Mucosa of stomach (tissue), 1 donor: ENCODE data around the gene ABCG1.

Source experiments
- H3K27me3 ChIP-seq: one replicate; pipeline ENCODE4 v1.7.0; 2013; ENCODE audit warnings: mild to moderate bottlenecking, low read length; ENCODE audit not compliant: control insufficient read depth, insufficient read depth
- H3K36me3 ChIP-seq: one replicate; pipeline ENCODE4 v1.7.0; 2013; ENCODE audit warnings: low read length; ENCODE audit not compliant: control insufficient read depth, insufficient read depth
- H3K4me1 ChIP-seq: one replicate; pipeline ENCODE4 v1.7.0; 2013; ENCODE audit warnings: mild to moderate bottlenecking, low read length; ENCODE audit not compliant: control insufficient read depth, insufficient read depth
- H3K4me3 ChIP-seq: one replicate; pipeline ENCODE4 v1.7.0; 2013; ENCODE audit warnings: low read length
- H3K9ac ChIP-seq: one replicate; pipeline ENCODE4 v1.7.0; 2013; ENCODE audit warnings: mild to moderate bottlenecking, low read length, moderate library complexity
- H3K9me3 ChIP-seq: one replicate; pipeline ENCODE4 v1.7.0; 2013; ENCODE audit warnings: mild to moderate bottlenecking, low read length, moderate library complexity; ENCODE audit not compliant: control insufficient read depth
- donor health status: Pancreatic carcinoma.

Gene ABCG1

DNA sequence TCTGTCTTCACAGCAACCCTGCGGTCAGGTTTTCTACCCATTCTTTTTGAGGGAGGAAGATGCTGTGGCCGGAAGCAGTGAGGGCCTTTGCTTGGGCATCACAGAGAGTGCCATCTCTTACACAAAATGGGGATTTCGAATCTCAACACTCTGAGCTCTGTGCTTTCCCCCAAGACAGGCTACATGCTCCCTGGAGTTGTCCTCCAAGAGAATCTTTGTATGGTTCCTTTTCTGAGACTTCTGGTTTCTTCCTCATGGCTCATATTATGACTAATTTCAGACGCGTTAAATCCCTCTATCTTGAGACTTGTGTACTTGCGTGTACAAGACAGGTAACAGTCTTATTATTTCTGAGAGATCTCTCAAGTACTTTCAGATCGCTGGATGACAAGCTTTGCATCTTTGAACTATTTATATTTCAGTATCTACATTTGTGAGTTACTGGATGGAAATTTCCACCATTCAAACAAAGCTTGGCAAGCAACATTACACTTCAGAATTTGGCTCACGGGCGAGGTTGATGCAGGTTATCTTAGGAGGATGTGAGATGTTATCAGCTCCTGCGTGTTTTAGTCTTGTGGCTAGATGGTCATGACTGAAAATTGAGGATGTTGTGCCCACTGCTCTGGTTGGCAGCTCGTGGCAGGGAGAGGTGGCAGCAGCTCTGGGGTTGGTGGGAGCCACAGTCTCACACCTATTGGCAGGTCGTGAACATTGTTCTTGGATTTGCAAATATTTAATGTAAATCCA lies 19.4 kb downstream of the ABCG1 start:
- peaks cover 36% of the 10 kb centered on the region for H3K4me1 ChIP-seq

DNA sequence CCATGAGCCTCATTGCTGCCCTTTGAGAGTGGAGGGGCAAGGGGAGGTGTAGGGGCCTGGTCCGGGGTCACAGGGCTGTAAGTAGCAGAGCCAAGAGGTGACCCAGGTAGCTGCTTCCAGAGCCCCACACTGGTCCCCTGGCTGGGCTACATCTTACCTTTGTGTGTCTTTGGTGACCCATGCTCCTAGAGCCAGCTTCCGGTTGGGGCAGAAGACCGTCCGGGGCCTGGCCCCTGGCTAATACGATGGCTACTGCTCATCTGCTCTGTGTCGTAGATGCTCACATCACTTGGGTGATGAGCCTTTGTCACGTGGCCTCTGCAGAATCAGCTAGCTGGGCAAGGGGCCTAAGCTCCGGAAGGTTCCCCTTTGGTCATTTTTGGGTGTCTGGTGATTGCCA lies 20.6 kb downstream of the ABCG1 start:
- Histone ChIP-seq H3K27me3 (no peaks in the 10 kb centered on the region), H3K36me3 (no peaks in the 10 kb centered on the region), H3K4me3 (no peak overlapping the region), H3K4me1 (peaks cover 24% of the 10 kb centered on the region), H3K9me3 (no peaks in the 10 kb centered on the region), H3K9ac (no peak overlapping the region)

More for the DNA sequence above, 19.4 kb downstream of the ABCG1 start:
- no peaks in the 10 kb centered on the region for H3K9me3 ChIP-seq
- no peak overlapping the region for H3K4me3 ChIP-seq
- H3K27me3 ChIP-seq = no peaks in the 10 kb centered on the region
- no peaks in the 10 kb centered on the region for H3K36me3 ChIP-seq
- no peak overlapping the region for H3K9ac ChIP-seq

DNA sequence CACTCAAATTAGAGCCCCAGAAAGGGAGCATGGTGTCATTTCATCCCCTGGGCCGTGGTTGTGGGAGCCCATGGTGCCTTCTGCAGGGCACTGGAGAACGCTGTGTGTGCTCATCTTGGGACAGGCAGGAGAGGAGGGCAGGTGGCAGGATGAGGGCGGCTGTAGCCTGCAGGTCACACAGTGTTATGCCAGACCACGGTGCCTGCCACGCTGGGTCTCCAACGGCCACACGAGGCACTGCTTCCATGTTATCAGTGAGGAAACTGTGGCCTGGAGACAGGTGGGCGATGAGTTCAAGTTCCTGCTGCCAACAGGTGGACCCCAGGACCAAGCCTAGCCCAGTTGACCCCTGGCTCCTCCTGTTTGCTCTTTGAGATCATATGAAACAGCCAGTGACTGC lies 21.0 kb downstream of the ABCG1 start:
- Histone ChIP-seq H3K4me1 (peaks cover 24% of the 10 kb centered on the region), H3K9me3 (no peaks in the 10 kb centered on the region), H3K27me3 (no peaks in the 10 kb centered on the region), H3K9ac (no peak overlapping the region), H3K4me3 (no peak overlapping the region), H3K36me3 (no peaks in the 10 kb centered on the region)

DNA sequence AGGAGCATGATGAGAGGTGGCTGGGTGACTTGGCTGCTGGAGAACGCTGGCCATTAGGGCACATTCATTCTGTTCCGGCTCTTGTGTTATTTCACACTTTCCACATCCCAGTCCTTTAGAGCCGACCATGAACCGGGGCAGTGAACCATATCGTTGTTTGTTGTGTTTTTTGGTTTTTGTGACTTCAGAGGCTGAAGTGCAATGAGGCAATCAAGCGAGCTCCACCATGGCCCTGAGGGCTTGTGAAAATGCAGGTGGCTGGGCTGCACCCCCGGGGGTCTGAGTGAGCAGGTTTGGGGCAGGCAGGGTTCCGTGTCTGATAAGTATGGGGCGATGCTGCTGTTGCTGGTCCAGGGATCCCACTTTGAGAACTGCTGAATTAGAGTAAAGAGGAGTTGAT lies 23.7 kb downstream of the ABCG1 start:
- Histone ChIP-seq H3K9me3 (no peaks in the 10 kb centered on the region), H3K9ac (no peak overlapping the region), H3K4me1 (no peaks in the 10 kb centered on the region), H3K4me3 (no peak overlapping the region), H3K27me3 (no peaks in the 10 kb centered on the region), H3K36me3 (no peaks in the 10 kb centered on the region)

DNA sequence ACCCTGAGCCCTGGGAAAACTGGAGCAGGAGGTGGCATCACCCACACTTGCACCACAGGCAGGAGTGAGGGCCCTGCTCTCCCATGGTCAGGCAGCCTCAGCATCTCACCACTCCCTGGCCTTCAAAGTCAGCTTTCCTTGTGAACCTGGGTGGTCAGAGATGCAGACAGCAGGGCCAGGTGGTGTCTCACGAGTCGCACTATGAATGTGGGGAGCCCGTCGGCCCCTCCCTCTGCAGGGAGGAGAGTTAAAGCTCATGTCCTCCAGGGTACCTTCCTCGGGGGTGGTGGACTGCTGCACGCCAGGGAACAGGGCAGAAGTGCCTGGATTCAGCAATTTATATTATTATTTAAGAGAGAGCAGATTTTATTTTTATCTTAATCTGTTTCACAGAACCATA lies 24.1 kb downstream of the ABCG1 start:
- no peaks in the 10 kb centered on the region for H3K27me3 ChIP-seq
- no peaks in the 10 kb centered on the region for H3K9me3 ChIP-seq
- H3K4me3 ChIP-seq = no peak overlapping the region
- no peaks in the 10 kb centered on the region for H3K4me1 ChIP-seq
- no peak overlapping the region for H3K9ac ChIP-seq
- H3K36me3 ChIP-seq = no peaks in the 10 kb centered on the region

DNA sequence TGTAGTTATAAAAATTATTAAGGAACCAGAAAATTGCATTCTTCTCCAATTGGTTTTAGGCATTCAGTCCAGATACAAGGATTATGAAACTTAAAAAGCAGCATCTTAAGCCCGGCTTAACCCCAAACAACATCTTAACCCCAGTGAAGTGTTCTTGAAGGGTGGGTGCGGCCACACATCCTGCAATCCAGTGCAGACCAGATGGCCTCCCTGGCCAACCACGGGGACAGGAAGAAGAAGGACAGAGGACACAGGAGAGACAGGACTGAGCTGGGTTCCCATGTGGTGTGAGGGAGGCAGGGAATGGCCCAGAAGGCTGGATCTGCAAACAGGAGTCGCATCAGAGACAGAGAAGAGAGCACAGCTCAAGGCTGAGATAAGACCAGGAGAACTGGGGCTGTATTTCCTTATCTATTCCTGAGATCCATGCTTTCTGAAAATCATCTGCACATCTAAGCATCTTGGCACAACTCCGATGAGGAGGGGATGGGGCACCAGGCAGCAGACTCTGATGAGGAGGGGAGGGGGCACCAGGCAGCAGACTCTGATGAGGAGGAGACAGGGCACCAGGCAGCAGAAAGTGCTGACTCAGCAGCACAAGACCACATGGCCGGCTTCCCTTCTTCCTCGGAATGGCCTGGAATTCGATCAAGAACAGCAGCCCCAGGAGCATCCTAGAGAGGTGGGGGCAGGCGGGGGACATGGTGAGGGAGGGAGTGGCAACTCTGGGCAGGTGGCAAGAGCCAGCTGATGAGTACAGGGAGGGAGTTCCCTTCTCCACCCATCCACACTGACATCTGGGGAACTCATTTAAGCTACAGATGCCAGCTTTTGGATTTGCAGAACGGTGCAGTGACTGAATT lies 26.6 kb downstream of the ABCG1 start:
- H3K9me3 ChIP-seq = no peaks in the 10 kb centered on the region
- no peaks in the 10 kb centered on the region for H3K4me1 ChIP-seq
- H3K4me3 ChIP-seq = no peak overlapping the region
- no peak overlapping the region for H3K9ac ChIP-seq
- H3K27me3 ChIP-seq = no peaks in the 10 kb centered on the region
- H3K36me3 ChIP-seq = no peaks in the 10 kb centered on the region

DNA sequence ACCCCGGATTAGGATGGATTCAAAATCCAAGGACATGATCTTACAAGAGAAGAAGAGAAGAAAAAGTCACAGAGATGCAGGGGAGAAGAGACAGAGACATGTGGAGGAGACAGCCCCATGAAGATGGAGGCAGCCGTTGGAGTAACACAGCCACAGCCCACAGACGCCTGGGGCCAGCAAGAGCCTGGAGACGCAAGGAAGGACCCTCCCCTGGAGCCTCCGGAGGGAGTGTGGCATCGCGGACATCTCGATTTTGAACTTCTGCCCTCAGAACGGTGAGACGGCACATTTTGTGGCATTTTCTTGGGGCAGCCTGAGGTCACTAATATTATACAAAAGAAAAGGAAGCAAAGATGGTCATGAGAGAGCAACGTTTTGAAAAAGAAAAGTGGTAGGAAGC lies 28.8 kb downstream of the ABCG1 start:
- Histone ChIP-seq H3K9ac (no peak overlapping the region), H3K27me3 (no peaks in the 10 kb centered on the region), H3K4me3 (no peak overlapping the region), H3K36me3 (no peaks in the 10 kb centered on the region), H3K9me3 (no peaks in the 10 kb centered on the region), H3K4me1 (no peaks in the 10 kb centered on the region)

DNA sequence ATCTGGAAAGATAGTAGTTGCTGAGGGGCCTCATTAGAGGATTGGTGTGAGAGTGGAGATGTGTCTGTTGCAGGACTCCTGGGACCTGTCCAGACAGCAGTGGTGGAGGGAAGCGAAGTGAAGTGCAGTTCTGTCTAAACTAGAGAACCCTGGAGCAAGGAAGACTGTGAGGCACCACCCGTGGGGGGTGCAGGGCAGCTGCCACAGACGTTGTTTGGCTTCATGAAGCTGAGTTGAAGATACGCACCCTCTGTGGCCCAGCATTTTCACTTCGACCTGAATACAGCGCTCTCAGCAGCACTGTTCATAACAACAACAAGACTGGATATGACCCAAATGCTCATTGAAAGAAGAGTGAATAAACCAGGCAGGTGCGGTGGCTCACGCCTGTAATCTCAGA lies 29.3 kb downstream of the ABCG1 start:
- H3K9ac ChIP-seq = no peak overlapping the region
- H3K36me3 ChIP-seq = no peaks in the 10 kb centered on the region
- H3K9me3 ChIP-seq = no peaks in the 10 kb centered on the region
- no peaks in the 10 kb centered on the region for H3K27me3 ChIP-seq
- no peak overlapping the region for H3K4me3 ChIP-seq
- no peaks in the 10 kb centered on the region for H3K4me1 ChIP-seq

DNA sequence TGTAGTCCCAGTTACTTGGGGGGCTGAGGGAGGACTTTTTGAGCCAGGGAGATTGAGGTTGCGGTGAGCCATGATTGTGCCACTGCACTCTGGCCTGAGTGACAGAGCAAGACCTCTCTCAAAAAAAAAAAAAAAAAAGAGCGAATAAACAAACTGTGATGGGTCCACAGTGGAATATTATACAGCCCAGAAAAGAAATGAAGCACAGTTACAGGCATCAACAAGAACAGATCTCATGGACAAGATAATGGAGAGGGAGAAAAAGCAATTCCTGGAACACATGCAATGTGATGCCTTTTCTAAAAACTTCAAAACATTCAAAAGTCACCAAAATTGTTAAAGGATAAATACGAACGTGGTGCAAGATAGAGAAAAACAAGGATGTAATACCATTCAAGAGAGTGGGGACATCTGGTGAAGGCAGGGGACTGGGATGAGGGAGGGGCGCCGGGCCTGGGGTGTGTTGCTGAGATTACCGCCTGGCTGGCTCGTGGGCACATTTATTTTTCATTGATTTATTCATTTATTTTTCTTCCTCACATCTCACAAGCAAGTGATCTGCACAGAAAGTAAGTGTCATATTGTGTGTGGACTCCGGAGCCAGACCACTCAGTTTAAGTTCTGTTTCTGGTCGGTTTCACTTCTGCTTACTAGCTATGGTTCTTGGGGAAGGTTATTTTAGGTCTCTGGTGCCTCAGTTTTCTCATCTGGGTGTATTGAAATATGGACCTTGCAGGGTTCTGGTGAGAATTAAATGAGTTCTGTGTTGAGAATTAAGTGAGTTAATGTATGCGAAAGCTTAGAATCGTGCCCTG lies 30.1 kb downstream of the ABCG1 start:
- Histone ChIP-seq H3K27me3 (peaks cover 3% of the 10 kb centered on the region), H3K9me3 (no peaks in the 10 kb centered on the region), H3K4me3 (no peak overlapping the region), H3K9ac (no peak overlapping the region), H3K4me1 (no peaks in the 10 kb centered on the region), H3K36me3 (no peaks in the 10 kb centered on the region)

DNA sequence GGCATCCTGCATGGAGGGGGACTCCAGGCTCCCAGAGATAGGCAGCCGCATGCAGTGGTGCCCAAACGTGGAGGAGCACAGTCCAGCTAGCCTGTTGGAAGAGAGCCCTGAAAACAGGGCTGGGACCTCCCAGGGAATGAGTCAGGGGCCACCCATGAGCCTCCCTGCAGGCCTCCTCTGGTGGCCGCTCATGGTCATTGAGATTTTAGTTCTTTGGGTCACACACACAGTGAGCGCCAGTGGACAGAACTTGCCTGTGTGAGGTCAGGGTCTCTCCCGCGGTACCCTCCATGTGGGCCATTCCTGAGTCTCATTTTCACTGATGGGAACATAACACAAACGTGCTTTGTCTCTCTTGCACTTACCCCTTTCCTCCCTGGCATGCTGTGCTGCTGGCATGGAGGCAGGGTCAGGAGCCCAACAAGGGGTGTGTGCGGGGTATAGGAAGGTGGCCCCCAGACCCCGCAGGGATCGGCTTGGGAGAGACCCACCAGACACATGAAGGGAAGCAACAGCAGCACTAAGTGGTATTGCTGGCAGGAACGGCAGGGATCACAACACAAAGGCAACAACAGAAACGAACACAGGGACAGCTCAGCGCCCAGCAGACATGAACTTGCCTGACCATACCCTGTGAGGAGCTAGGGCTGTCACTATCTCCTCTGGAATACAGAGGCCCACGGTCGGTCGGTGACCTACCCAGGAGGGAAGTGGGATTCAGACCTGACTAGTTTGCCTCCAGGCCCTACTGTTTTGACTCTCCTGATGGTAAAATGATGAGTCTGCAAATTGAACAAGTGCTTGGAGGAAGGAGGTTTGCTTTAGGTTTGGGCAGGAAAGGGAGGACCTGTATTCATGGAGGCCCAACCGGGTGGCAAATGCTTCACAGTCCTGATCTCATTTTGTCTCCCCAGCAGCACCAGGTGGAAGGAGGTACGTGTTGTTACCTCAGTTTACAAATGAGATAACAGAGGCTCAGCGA lies 31.8 kb downstream of the ABCG1 start:
- Histone ChIP-seq H3K9me3 (no peaks in the 10 kb centered on the region), H3K36me3 (no peaks in the 10 kb centered on the region), H3K4me3 (no peak overlapping the region), H3K9ac (no peak overlapping the region), H3K27me3 (peaks cover 3% of the 10 kb centered on the region), H3K4me1 (no peaks in the 10 kb centered on the region)

DNA sequence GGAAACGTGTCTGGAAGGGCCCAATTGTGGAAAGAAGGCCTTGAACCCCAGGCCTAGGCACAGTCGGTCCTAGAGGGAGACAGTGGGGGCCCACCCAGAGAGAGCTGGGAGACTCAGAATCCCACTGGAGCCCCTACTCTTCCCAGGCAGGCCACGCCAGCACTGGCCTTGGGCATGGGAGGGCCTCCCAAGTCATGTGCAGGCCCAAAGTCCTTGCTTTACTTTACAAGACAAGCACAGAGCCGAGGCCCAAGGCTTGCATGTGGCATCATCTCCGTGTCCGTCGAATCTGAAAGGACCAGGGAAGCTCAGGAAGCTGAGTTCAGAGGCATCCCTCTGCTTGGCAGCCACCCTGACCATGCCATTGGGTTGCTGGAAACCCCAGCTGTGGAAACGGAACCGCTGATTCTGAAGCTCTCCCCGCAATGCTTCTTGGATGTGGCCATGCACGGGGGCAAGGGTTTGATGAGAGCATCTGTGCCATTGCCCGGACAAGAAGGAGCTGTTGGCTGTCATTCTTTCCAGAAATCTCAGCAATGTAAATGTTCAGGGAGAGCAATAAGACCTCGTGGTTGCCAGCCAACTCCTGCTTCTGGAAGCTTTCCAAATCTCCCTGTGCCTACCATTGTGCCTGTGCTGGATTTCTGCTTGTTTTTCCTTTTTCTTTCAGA lies 32.8 kb downstream of the ABCG1 start:
- Histone ChIP-seq H3K4me3 (no peak overlapping the region), H3K36me3 (no peaks in the 10 kb centered on the region), H3K4me1 (no peaks in the 10 kb centered on the region), H3K27me3 (peaks cover 3% of the 10 kb centered on the region), H3K9ac (no peak overlapping the region), H3K9me3 (no peaks in the 10 kb centered on the region)
